Transverse colon (tissue), 3 donors: ENCODE results near the gene TMOD1.

Source experiments
- CTCF ChIP-seq, 5 experiments: fragments of 200-600 bp in 3 of 5; fragments of 450-650 bp in 2 of 5; sonication (generic) in 3 of 5; IDR thresholded peaks; 1 replicate in 2 of 5; 2 replicates in 3 of 5; pipeline ENCODE4 v1.5.1; 2016 to 2017; ENCODE audit warnings: antibody characterized with exemption in 5 of 5, inconsistent platforms in 3 of 5, mild to moderate bottlenecking in 2 of 5, moderate library complexity in 1 of 5
- POLR2A ChIP-seq: fragments of 450-650 bp; IDR thresholded peaks from one replicate; pipeline ENCODE4 v1.6.1; 2016; ENCODE audit warnings: antibody characterized with exemption, mild to moderate bottlenecking, moderate library complexity

- no peak for TF ChIP-seq POLR2A
- no peak for TF ChIP-seq CTCF (IDR thresholded peaks at IDR 0.05)
These were observed 52.4 kb downstream of the TMOD1 start for GRCh38 chr9:97553841-97554240.
